ENCODE results near the gene AIDA.
A peak's percentile ranks its signal among the peaks of the same experiment; 100 is the strongest.

Gene AIDA

GRCh38 chr1:222653178-222653827, 59.0 kb downstream of the AIDA start:
- DNase-seq, result no peak

GRCh38 chr1:222652676-222653075, 59.6 kb downstream of the AIDA start:
- DNase-seq, result no peak

- no peak for DNase-seq
Observed at GRCh38 chr1:222644636-222644980, 67.7 kb downstream of the AIDA start.

GRCh38 chr1:222643938-222644635, 68.2 kb downstream of the AIDA start:
- DNase-seq, result peak; percentile 38 to 98 (median 91)

- DNase-seq, result peak in 1 of 56 donors; percentile 36
Observed at GRCh38 chr1:222643606-222643937, 68.7 kb downstream of the AIDA start.

- DNase-seq, result no peak
Observed at GRCh38 chr1:222642468-222642867, 69.8 kb downstream of the AIDA start.

GRCh38 chr1:222641269-222641948, 70.9 kb downstream of the AIDA start:
- DNase-seq, result no peak

GRCh38 chr1:222634180-222635013, 77.9 kb downstream of the AIDA start:
- peak in 23 of 56 donors; percentile 1 to 92 (median 31) for DNase-seq

GRCh38 chr1:222632749-222633148, 79.5 kb downstream of the AIDA start:
- DNase-seq, result no peak

- DNase-seq, result no peak
Observed at GRCh38 chr1:222631611-222632208, 80.6 kb downstream of the AIDA start.

- no peak for DNase-seq
Observed at GRCh38 chr1:222629921-222630535, 82.3 kb downstream of the AIDA start.

GRCh38 chr1:222627232-222627631, 85.1 kb downstream of the AIDA start:
- no peak for DNase-seq

GRCh38 chr1:222624214-222624613, 88.1 kb downstream of the AIDA start:
- DNase-seq, result no peak

GRCh38 chr1:222623458-222623857, 88.8 kb downstream of the AIDA start:
- no peak for DNase-seq

- DNase-seq, result no peak
Observed at GRCh38 chr1:222622765-222623164, 89.5 kb downstream of the AIDA start.

- DNase-seq, result no peak
Observed at GRCh38 chr1:222620566-222620965, 91.7 kb downstream of the AIDA start.

GRCh38 chr1:222618880-222619596, 93.3 kb downstream of the AIDA start:
- DNase-seq, result peak in 14 of 56 donors; percentile 12 to 60 (median 26)

Measured in amygdala (tissue), 56 donors.